Gastrocnemius medialis (tissue), 4 donors: Measurements from ENCODE around the gene THRB.

ENCODE experiments used
- CTCF ChIP-seq, 5 experiments: fragments of 450-650 bp in 3 of 5; fragments of 200-600 bp in 2 of 5; sonication (generic) in 2 of 5; IDR thresholded peaks in 4 of 5; conservative IDR thresholded peaks in 1 of 5; 1 replicate in 4 of 5; 2 replicates in 1 of 5; pipeline ENCODE4 v1.5.1; 2016 to 2019; ENCODE audit warnings: antibody characterized with exemption in 5 of 5, mild to moderate bottlenecking in 3 of 5, moderate library complexity in 3 of 5
- POLR2A ChIP-seq, 2 donors: fragments of 450-650 bp; IDR thresholded peaks; one replicate each; pipeline ENCODE4 v1.6.1; 2017; ENCODE audit warnings: antibody characterized with exemption in 2 of 2, mild to moderate bottlenecking in 2 of 2, moderate library complexity in 2 of 2

GRCh38 chr3:24530471-24530870, 35.8 kb upstream of the THRB start:
- TF ChIP-seq POLR2A (IDR thresholded peaks at IDR 0.05): no peak
- TF ChIP-seq CTCF (IDR thresholded peaks at IDR 0.05 in 4 of 5, conservative IDR thresholded peaks at IDR 0.05 in 1 of 5): no peak
